Measurements from ENCODE around the gene RYR2. TPM values are rescaled to one million over a fixed set of nuclear protein-coding genes. Genes with fewer than 3 reads are reported as not detected.

The RYR2 gene
- total and polyA plus RNA-seq, 11 donors, result 77.7 to 1,319 (median 805) TPM

GRCh38 chr1:237788069-237788468 lies 746.1 kb downstream of the RYR2 start:
- H3K4me3 ChIP-seq, result no peak overlapping the region
- ATAC-seq (no peak), DNase-seq (no peak)
- intact Hi-C loops (cut with DNase I), result no loop called here
- H3K27ac ChIP-seq, result no peak overlapping the region
- peaks cover 0 to 95% (median 27%) of the 10 kb centered on the region in 9 donors for H3K36me3 ChIP-seq
- no peaks in the 10 kb centered on the region for H3K9me3 ChIP-seq
- WGBS, 4 donors, result 51 to 78% (median 73%) methylated on average over 3 of the region's 3 CpGs
- TF ChIP-seq POLR2A (IDR thresholded peaks at IDR 0.05) (no peak), CTCF (IDR thresholded peaks at IDR 0.05) (no peak)
- peaks cover 0 to 47% (median 4%) of the 10 kb centered on the region in 12 donors for H3K4me1 ChIP-seq
- H3K27me3 ChIP-seq, result no peaks in the 10 kb centered on the region

GRCh38 chr1:237789619-237790018 lies 747.6 kb downstream of the RYR2 start:
- WGBS, 4 donors, result 29 to 40% (median 31%) methylated on average over 5 of the region's 5 CpGs
- Histone ChIP-seq H3K4me3 (no peak overlapping the region), H3K27ac (no peak overlapping the region), H3K36me3 (peaks cover 0 to 97% (median 29%) of the 10 kb centered on the region in 9 donors), H3K27me3 (no peaks in the 10 kb centered on the region), H3K4me1 (peaks cover 0 to 47% (median 4%) of the 10 kb centered on the region in 12 donors), H3K9me3 (no peaks in the 10 kb centered on the region)
- TF ChIP-seq CTCF (IDR thresholded peaks at IDR 0.05) (no peak), POLR2A (IDR thresholded peaks at IDR 0.05) (no peak)
- ATAC-seq, result peak in 3 of 4 donors; percentile 14 to 56 (median 36)
- intact Hi-C loops (cut with DNase I), result no loop called here
- peak in 1 of 5 donors; percentile 35 for DNase-seq

- peaks cover 0 to 40% (median 0%) of the 10 kb centered on the region in 12 donors for H3K4me1 ChIP-seq
- H3K9me3 ChIP-seq, result no peaks in the 10 kb centered on the region
- intact Hi-C loops (cut with DNase I), result no loop called here
- no peaks in the 10 kb centered on the region for H3K27me3 ChIP-seq
- H3K27ac ChIP-seq, result no peak overlapping the region
- 53 to 66% (median 60%) methylated on average over 2 of the region's 2 CpGs for WGBS, 4 donors
- TF ChIP-seq CTCF (IDR thresholded peaks at IDR 0.05) (no peak), POLR2A (IDR thresholded peaks at IDR 0.05) (no peak)
- H3K4me3 ChIP-seq, result no peak overlapping the region
- ATAC-seq (peak in 2 of 4 donors; percentile 2 to 19), DNase-seq (no peak)
- peaks cover 0 to 94% (median 24%) of the 10 kb centered on the region in 9 donors for H3K36me3 ChIP-seq
These were observed 749.6 kb downstream of the RYR2 start for GRCh38 chr1:237791592-237791991.

- no peaks in the 10 kb centered on the region for H3K9me3 ChIP-seq
- 67 to 77% (median 75%) methylated on average over 7 of the region's 7 CpGs for WGBS, 4 donors
- H3K27me3 ChIP-seq, result no peaks in the 10 kb centered on the region
- no peak for DNase-seq
- H3K4me1 ChIP-seq, result peaks cover 0 to 38% (median 0%) of the 10 kb centered on the region in 12 donors
- no peak for TF ChIP-seq CTCF (IDR thresholded peaks at IDR 0.05)
- no peak for TF ChIP-seq POLR2A (IDR thresholded peaks at IDR 0.05)
- H3K36me3 ChIP-seq, result peaks cover 0 to 93% (median 24%) of the 10 kb centered on the region in 9 donors
- no peak overlapping the region for H3K4me3 ChIP-seq
- ATAC-seq, result peak in 1 of 4 donors; percentile 3
- no peak overlapping the region for H3K27ac ChIP-seq
- intact Hi-C loops (cut with DNase I), result no loop called here
These were observed 750.2 kb downstream of the RYR2 start for GRCh38 chr1:237792149-237792548.

All from heart left ventricle (tissue), 16 donors.